ENCODE measurements around the gene ERF.
A peak's percentile ranks its signal among the peaks of the same experiment; 100 is the strongest.

The ERF gene

GRCh38 chr19:42254850-42255765 is at the start of gene ERF:
ERF (minus strand) TSS chr19:42255128; CDS start chr19:42254999, 129 bp downstream.
- DNase-seq (ENCODE audit: low read depth), result peak; percentile 92

- no peak for DNase-seq (ENCODE audit: low read depth)
Observed at GRCh38 chr19:42303876-42304275, 48.9 kb upstream of the ERF start.

GRCh38 chr19:42303101-42303464 is 48.2 kb upstream of the ERF start:
- DNase-seq (ENCODE audit: low read depth), result no peak

GRCh38 chr19:42301646-42302203 is 46.8 kb upstream of the ERF start, which contains the start of gene PRR19:
PRR19 (plus strand) TSS chr19:42302132; CDS start chr19:42309585, 7,453 bp downstream.
- DNase-seq (ENCODE audit: low read depth), result no peak

GRCh38 chr19:42297039-42297438 is 42.1 kb upstream of the ERF start:
- no peak for DNase-seq (ENCODE audit: low read depth)

GRCh38 chr19:42295831-42296525 is 41.0 kb upstream of the ERF start:
- DNase-seq (ENCODE audit: low read depth), result peak; percentile 84

GRCh38 chr19:42295342-42295741 is 40.4 kb upstream of the ERF start:
- no peak for DNase-seq (ENCODE audit: low read depth)

- DNase-seq (ENCODE audit: low read depth), result no peak
Observed at GRCh38 chr19:42294471-42295137, 39.7 kb upstream of the ERF start.

- no peak for DNase-seq (ENCODE audit: low read depth)
Observed at GRCh38 chr19:42293948-42294347, 39.0 kb upstream of the ERF start.

GRCh38 chr19:42293540-42293939 is 38.6 kb upstream of the ERF start:
- DNase-seq (ENCODE audit: low read depth), result no peak

GRCh38 chr19:42292963-42293362 is 38.0 kb upstream of the ERF start:
- DNase-seq (ENCODE audit: low read depth), result no peak

- DNase-seq (ENCODE audit: low read depth), result no peak
Observed at GRCh38 chr19:42292042-42292960, 37.4 kb upstream of the ERF start.

GRCh38 chr19:42291435-42291810 is 36.5 kb upstream of the ERF start:
- no peak for DNase-seq (ENCODE audit: low read depth)

- DNase-seq (ENCODE audit: low read depth), result peak; percentile 39
Observed at GRCh38 chr19:42290523-42291434, 35.9 kb upstream of the ERF start.

GRCh38 chr19:42290136-42290522 is 35.2 kb upstream of the ERF start:
- DNase-seq (ENCODE audit: low read depth), result no peak

GRCh38 chr19:42289556-42290041 is 34.7 kb upstream of the ERF start:
- no peak for DNase-seq (ENCODE audit: low read depth)

GRCh38 chr19:42288881-42289555 is 34.1 kb upstream of the ERF start:
- DNase-seq (ENCODE audit: low read depth), result no peak

GRCh38 chr19:42288387-42288786 is 33.5 kb upstream of the ERF start:
- no peak for DNase-seq (ENCODE audit: low read depth)

GRCh38 chr19:42287827-42288107 is 32.8 kb upstream of the ERF start:
- DNase-seq (ENCODE audit: low read depth), result no peak

Measured in activated T-helper 9 cell treated with anti-CD3 and anti-CD28 coated beads, Interleukin-2, amount 50 U/mL, for 16 hours (primary cell).